GM10266 (cell line): Measurements from ENCODE around the gene KIF4A.

Experiments
- DNase-seq: peaks from one replicate; pipeline ENCODE4 v3.0.0; 2012; ENCODE audit errors: extremely low spot score
- CTCF ChIP-seq: IDR thresholded peaks from 2 replicates; pipeline ENCODE4 v1.5.1; 2012; ENCODE audit warnings: mild to moderate bottlenecking, low read depth; ENCODE audit not compliant: control insufficient read depth, insufficient read depth; ENCODE audit errors: missing control alignments

The KIF4A gene

GRCh38 chrX:70444326-70444945 lies 154.5 kb downstream of the KIF4A start, which contains the start of gene DLG3:
DLG3 (plus strand) TSS chrX:70444835; CDS start chrX:70445202, 367 bp downstream.
- TF ChIP-seq CTCF: no peak
- DNase-seq: no peak

GRCh38 chrX:70444946-70445656 lies 155.2 kb downstream of the KIF4A start:
- TF ChIP-seq CTCF: no peak

GRCh38 chrX:70445951-70446350 lies 156.0 kb downstream of the KIF4A start:
- no peak for TF ChIP-seq CTCF
- DNase-seq: no peak

More at GRCh38 chrX:70444946-70445656, 155.2 kb downstream of the KIF4A start:
- no peak for DNase-seq

GRCh38 chrX:70446380-70447350 lies 156.8 kb downstream of the KIF4A start:
- no peak for DNase-seq
- TF ChIP-seq CTCF: no peak

GRCh38 chrX:70449457-70449966 lies 159.6 kb downstream of the KIF4A start:
- DNase-seq: no peak
- no peak for TF ChIP-seq CTCF

- TF ChIP-seq CTCF: peak; percentile 57
- peak; percentile 70 for DNase-seq
These were observed 162.3 kb downstream of the KIF4A start for GRCh38 chrX:70452143-70452733.
